ENCODE measurements around the gene MVB12B. TPM values are rescaled to one million over a fixed set of nuclear protein-coding genes. Genes with fewer than 3 reads are reported as not detected.

MVB12B gene
- total RNA-seq, 1 donor from 2014 or later = 47.8 TPM

- peak overlapping the region; percentile 47 for H3K4me3 ChIP-seq
- DNase-seq = no peak
- no peaks in the 10 kb centered on the region for H3K27me3 ChIP-seq (ENCODE audit: low read depth)
- H3K4me1 ChIP-seq = peaks cover 78% of the 10 kb centered on the region
- no peaks in the 10 kb centered on the region for H3K9me3 ChIP-seq
- peaks cover 9% of the 10 kb centered on the region for H3K36me3 ChIP-seq
- TF ChIP-seq CTCF (IDR thresholded peaks at IDR 0.05) = no peak
- H3K27ac ChIP-seq = peak overlapping the region; percentile 76
- peak; percentile 42 to 47 for ATAC-seq
- intact Hi-C loops (cut with DNase I) = no loop called here
These were observed 9.5 kb downstream of the MVB12B start for GRCh38 chr9:126335837-126336735.

GRCh38 chr9:126336736-126337325, 10.2 kb downstream of the MVB12B start:
- peaks cover 17% of the 10 kb centered on the region for H3K36me3 ChIP-seq
- H3K9me3 ChIP-seq = no peaks in the 10 kb centered on the region
- no peaks in the 10 kb centered on the region for H3K27me3 ChIP-seq (ENCODE audit: low read depth)
- H3K4me1 ChIP-seq = peaks cover 73% of the 10 kb centered on the region
- peak overlapping the region; percentile 76 for H3K27ac ChIP-seq
- DNase-seq = no peak
- intact Hi-C loops (cut with DNase I) = no loop called here
- ATAC-seq = no peak
- H3K4me3 ChIP-seq = peak overlapping the region; percentile 47
- no peak for TF ChIP-seq CTCF (IDR thresholded peaks at IDR 0.05)

- Histone ChIP-seq H3K4me3 (peak overlapping the region; percentile 47), H3K4me1 (peaks cover 63% of the 10 kb centered on the region), H3K27me3 (ENCODE audit: low read depth) (no peaks in the 10 kb centered on the region), H3K36me3 (peaks cover 20% of the 10 kb centered on the region), H3K27ac (no peak overlapping the region), H3K9me3 (no peaks in the 10 kb centered on the region)
- TF ChIP-seq CTCF (IDR thresholded peaks at IDR 0.05) = no peak
- ATAC-seq (no peak), DNase-seq (no peak)
- intact Hi-C loops (cut with DNase I) = no loop called here
These were observed 11.2 kb downstream of the MVB12B start for GRCh38 chr9:126337729-126338372.

- DNase-seq = no peak
- intact Hi-C loops (cut with DNase I) = no loop called here
- TF ChIP-seq CTCF (IDR thresholded peaks at IDR 0.05) = no peak
- no peak for ATAC-seq
- Histone ChIP-seq H3K9me3 (no peaks in the 10 kb centered on the region), H3K27me3 (ENCODE audit: low read depth) (no peaks in the 10 kb centered on the region), H3K4me3 (no peak overlapping the region), H3K27ac (peak overlapping the region; percentile 22), H3K4me1 (peaks cover 59% of the 10 kb centered on the region), H3K36me3 (peaks cover 24% of the 10 kb centered on the region)
These were observed 12.3 kb downstream of the MVB12B start for GRCh38 chr9:126338945-126339344.

- no peak for DNase-seq
- no peak for ATAC-seq
- Histone ChIP-seq H3K27ac (no peak overlapping the region), H3K36me3 (peaks cover 43% of the 10 kb centered on the region), H3K4me1 (peaks cover 35% of the 10 kb centered on the region), H3K27me3 (ENCODE audit: low read depth) (no peaks in the 10 kb centered on the region), H3K4me3 (no peak overlapping the region), H3K9me3 (no peaks in the 10 kb centered on the region)
- intact Hi-C loops (cut with DNase I) = no loop called here
- TF ChIP-seq CTCF (IDR thresholded peaks at IDR 0.05) = no peak
These were observed 14.8 kb downstream of the MVB12B start for GRCh38 chr9:126341426-126341825.
